SK-N-MC (cell line): Measurements from ENCODE around the gene RGS5.
A peak's percentile ranks its signal among the peaks of the same experiment; 100 is the strongest.

Experiments
- DNase-seq: peaks from one replicate; pipeline ENCODE4 v3.0.0-alpha.2; 2011; ENCODE audit warnings: low read depth, low spot score
- H3K27ac ChIP-seq: fragments of 200-600 bp; sonication (generic); 2 replicates; pipeline ENCODE4 v1.5.1; 2016; ENCODE audit warnings: mixed run types
- H3K36me3 ChIP-seq: fragments of 200-600 bp; sonication (generic); 2 replicates; pipeline ENCODE4 v1.6.1; 2017; ENCODE audit warnings: antibody characterized with exemption, low read length, mixed read lengths; ENCODE audit not compliant: insufficient read depth
- H3K4me3 ChIP-seq: fragments of 200-600 bp; sonication (generic); 2 replicates; pipeline ENCODE4 v1.5.1; 2016
- H3K9ac ChIP-seq: fragments of 200-600 bp; sonication (generic); 2 replicates; pipeline ENCODE4 v1.8.0; 2017; ENCODE audit warnings: mixed run types, mixed read lengths; ENCODE audit not compliant: insufficient read length
- H3K9me3 ChIP-seq: fragments of 200-600 bp; sonication (generic); 2 replicates; pipeline ENCODE4 v1.6.1; 2017; ENCODE audit warnings: low read depth, mild to moderate bottlenecking, antibody characterized with exemption, low read length, moderate library complexity, mixed read lengths
- EZH2 ChIP-seq: fragments of 200-600 bp; sonication (generic); IDR thresholded peaks from one replicate; pipeline ENCODE4 v1.6.1; 2017; ENCODE audit warnings: antibody characterized with exemption
- FOXP2 ChIP-seq: optimal IDR thresholded peaks from 2 replicates; pipeline ENCODE3; 2011; ENCODE audit warnings: mild to moderate bottlenecking, moderate library complexity; ENCODE audit not compliant: insufficient read depth; ENCODE audit errors: extremely low read length, control extremely low read depth
- POLR2AphosphoS5 ChIP-seq: IDR thresholded peaks from 2 replicates; pipeline ENCODE4 v1.6.1; 2012; ENCODE audit warnings: mild to moderate bottlenecking, low read depth, low read length, borderline replicate concordance

The RGS5 gene

GRCh38 chr1:163119707-163120106 is 83.0 kb downstream of the RGS5 start:
- TF ChIP-seq EZH2 (no peak), FOXP2 (no peak), POLR2AphosphoS5 (no peak)
- Histone ChIP-seq H3K9ac (no peak overlapping the region), H3K9me3 (0 out of 2 replicates have a peak, but pooled peaks cover 4% of the 10 kb centered on the region), H3K27ac (no peak overlapping the region), H3K4me3 (no peak overlapping the region), H3K36me3 (no peaks in the 10 kb centered on the region)
- DNase-seq, result no peak

- TF ChIP-seq POLR2AphosphoS5 (no peak), EZH2 (no peak), FOXP2 (no peak)
- Histone ChIP-seq H3K9me3 (0 out of 2 replicates have a peak, but pooled peaks cover 4% of the 10 kb centered on the region), H3K9ac (no peak overlapping the region), H3K36me3 (no peaks in the 10 kb centered on the region), H3K27ac (no peak overlapping the region), H3K4me3 (no peak overlapping the region)
- no peak for DNase-seq
Measured at GRCh38 chr1:163115887-163116286, 86.8 kb downstream of the RGS5 start.

- Histone ChIP-seq H3K27ac (no peak overlapping the region), H3K9me3 (no peaks in the 10 kb centered on the region), H3K4me3 (no peak overlapping the region), H3K9ac (no peak overlapping the region), H3K36me3 (no peaks in the 10 kb centered on the region)
- no peak for TF ChIP-seq POLR2AphosphoS5
- TF ChIP-seq FOXP2, result no peak
- TF ChIP-seq EZH2, result no peak
- no peak for DNase-seq
Measured at GRCh38 chr1:163107655-163108054, 95.1 kb downstream of the RGS5 start.

- Histone ChIP-seq H3K9me3 (no peaks in the 10 kb centered on the region), H3K36me3 (no peaks in the 10 kb centered on the region), H3K4me3 (peak overlapping the region; percentile 51), H3K9ac (peak overlapping the region; percentile 51), H3K27ac (peak overlapping the region; percentile 90)
- no peak for DNase-seq
- TF ChIP-seq POLR2AphosphoS5, result no peak
- no peak for TF ChIP-seq FOXP2
- no peak for TF ChIP-seq EZH2
Measured at GRCh38 chr1:163106364-163106987, 96.2 kb downstream of the RGS5 start.

- Histone ChIP-seq H3K9me3 (no peaks in the 10 kb centered on the region), H3K9ac (no peak overlapping the region), H3K36me3 (no peaks in the 10 kb centered on the region), H3K27ac (peak overlapping the region; percentile 90), H3K4me3 (peak overlapping the region; percentile 51)
- no peak for DNase-seq
- no peak for TF ChIP-seq POLR2AphosphoS5
Measured at GRCh38 chr1:163104385-163105099, 98.2 kb downstream of the RGS5 start.

- Histone ChIP-seq H3K9me3 (no peaks in the 10 kb centered on the region), H3K9ac (no peak overlapping the region), H3K36me3 (no peaks in the 10 kb centered on the region), H3K27ac (no peak overlapping the region), H3K4me3 (no peak overlapping the region)
- no peak for DNase-seq
- TF ChIP-seq EZH2 (no peak), POLR2AphosphoS5 (no peak), FOXP2 (no peak)
Measured at GRCh38 chr1:163102590-163102989, 100.1 kb downstream of the RGS5 start.

- TF ChIP-seq POLR2AphosphoS5 (no peak), EZH2 (no peak), FOXP2 (no peak)
- DNase-seq, result no peak
Measured at GRCh38 chr1:163095213-163095612, 107.5 kb downstream of the RGS5 start.

GRCh38 chr1:163094589-163094988 is 108.1 kb downstream of the RGS5 start:
- Histone ChIP-seq H3K27ac (no peak overlapping the region), H3K9me3 (no peaks in the 10 kb centered on the region), H3K4me3 (no peak overlapping the region), H3K9ac (no peak overlapping the region), H3K36me3 (no peaks in the 10 kb centered on the region)
- TF ChIP-seq FOXP2, result no peak
- no peak for TF ChIP-seq POLR2AphosphoS5
- no peak for TF ChIP-seq EZH2
- no peak for DNase-seq

More at GRCh38 chr1:163095213-163095612, 107.5 kb downstream of the RGS5 start:
- Histone ChIP-seq H3K27ac (no peak overlapping the region), H3K4me3 (no peak overlapping the region), H3K9ac (no peak overlapping the region), H3K36me3 (no peaks in the 10 kb centered on the region), H3K9me3 (no peaks in the 10 kb centered on the region)

- TF ChIP-seq POLR2AphosphoS5, result no peak
- TF ChIP-seq FOXP2, result no peak
- no peak for TF ChIP-seq EZH2
- DNase-seq, result no peak
- Histone ChIP-seq H3K27ac (no peak overlapping the region), H3K36me3 (no peaks in the 10 kb centered on the region), H3K9ac (no peak overlapping the region), H3K9me3 (no peaks in the 10 kb centered on the region), H3K4me3 (no peak overlapping the region)
Measured at GRCh38 chr1:163094182-163094581, 108.5 kb downstream of the RGS5 start.
